Left lung (tissue), 14 donors: ENCODE results near the gene CGAS. TPM values are rescaled to one million over a fixed set of nuclear protein-coding genes. Genes with fewer than 3 reads are reported as not detected.

Experiments used
- ATAC-seq: fragments of 200-7000 bp; cut with Tn5 transposase; one replicate; pipeline ENCODE4 v1.9.1; 2020; ENCODE audit warnings: moderate library complexity
- DNase-seq, 4 donors: peaks; one replicate each; pipeline ENCODE4 v3.0.0-alpha.2; 2013 to 2020
- H3K27ac ChIP-seq, 2 donors: fragments of 200-600 bp; sonication (generic) in 1 of 2; one replicate each; pipeline versions ENCODE4 v1.5.0 to v1.8.0; 2020 to 2021
- H3K27me3 ChIP-seq, 2 donors: fragments of 200-600 bp; sonication (generic) in 1 of 2; one replicate each; pipeline versions ENCODE4 v1.5.0 to v1.8.0; 2020 to 2021
- H3K36me3 ChIP-seq, 2 donors: fragments of 200-600 bp; sonication (generic) in 1 of 2; one replicate each; pipeline versions ENCODE4 v1.5.0 to v1.8.0; 2020 to 2021
- H3K4me1 ChIP-seq, 2 donors: fragments of 200-600 bp; one replicate each; pipeline ENCODE4 v1.8.0; 2021
- H3K4me3 ChIP-seq, 2 donors: fragments of 200-600 bp; sonication (generic) in 1 of 2; one replicate each; pipeline versions ENCODE4 v1.5.0 to v1.8.0; 2020 to 2021; ENCODE audit warnings: mild to moderate bottlenecking in 1 of 2
- H3K9me3 ChIP-seq, 2 donors: fragments of 200-600 bp; sonication (generic) in 1 of 2; one replicate each; pipeline versions ENCODE4 v1.5.0 to v1.8.0; 2020 to 2021
- intact Hi-C, 2 donors: fragments of 100-400 bp; cut with DNase I; formaldehyde crosslinking; loops; one replicate each; pipeline versions ENCODE4 v1.11.2 to v1.14.2; 2022
- long read RNA-seq, 12 donors: library from polyadenylated mRNA in 2 of 12; unstranded in 2 of 12; transcript quantifications; one replicate each; pipeline ENCODE4 v2.0.0 and lab custom pipeline, GENCODE V29; 2019 to 2026
- polyA plus RNA-seq, 6 donors: library from polyadenylated mRNA; unstranded; fragments of 120-200 nt; gene quantifications; one replicate each; pipeline ENCODE4 v1.2.1, GENCODE V29; 2013; ENCODE audit not compliant: insufficient read length in 6 of 6
- total RNA-seq, 2 donors: library from RNA; stranded (reverse); fragmentation: NEBNext Ultra II Directional; extraction: Animal tissue kit (Norgen Biotek cat#: 25700); gene quantifications; one replicate each; pipeline ENCODE4 v1.2.1, GENCODE V29; 2021
- TF ChIP-seq, protein P1 (sequence below), 2 donors: fragments of 200-600 bp; sonication (generic) in 1 of 2; IDR thresholded peaks; one replicate each; pipeline versions ENCODE4 v1.5.0 to v1.8.0; 2021; ENCODE audit warnings: antibody characterized with exemption in 2 of 2
- donor health status: DM: no; HTN: yes; CAD: no.
- donor health status: DM: no; HTN: no; CAD: no.

CGAS gene
- total RNA-seq: 10 to 100 TPM in 1 of 2 donors, 1 to 10 TPM in 1; 6.5 to 11.8 TPM
- 1 to 10 TPM; 6.0 to 8.4 (median 6.9) TPM for polyA plus RNA-seq
- long read RNA-seq, donor 1, partial matches to known transcripts: 0 of 1 reads
- long read RNA-seq, donor 1, other reads (novel, unspliced or antisense): 0 of 1 reads
- long read RNA-seq, donor 2, partial matches to known transcripts: 0 of 1 reads
- long read RNA-seq, donor 2, other reads (novel, unspliced or antisense): 0 of 1 reads
- long read RNA-seq, donor 3: 0 reads
- long read RNA-seq, donor 4, partial matches to known transcripts: 0 of 6 reads
- long read RNA-seq, donor 4, other reads (novel, unspliced or antisense): 2 of 6 reads
- long read RNA-seq, donor 5, partial matches to known transcripts: 11 of 12 reads
- long read RNA-seq, donor 5, other reads (novel, unspliced or antisense): 0 of 12 reads
- long read RNA-seq, donor 6, partial matches to known transcripts: 0 of 1 reads
- long read RNA-seq, donor 6, other reads (novel, unspliced or antisense): 0 of 1 reads
- long read RNA-seq, donor 7: 0 reads
- long read RNA-seq, donor 8, partial matches to known transcripts: 0 of 4 reads
- long read RNA-seq, donor 8, other reads (novel, unspliced or antisense): 0 of 4 reads
- long read RNA-seq, donor 9: 0 reads
- long read RNA-seq, donor 10, transcript CGAS-201 (5 exons, 3,182 nt): major isoform, 5 of 9 reads
- long read RNA-seq, donor 10, partial matches to known transcripts: 2 of 9 reads
- long read RNA-seq, donor 10, other reads (novel, unspliced or antisense): 2 of 9 reads
- long read RNA-seq, donor 11, partial matches to known transcripts: 0 of 2 reads
- long read RNA-seq, donor 11, other reads (novel, unspliced or antisense): 0 of 2 reads
- long read RNA-seq, donor 12, partial matches to known transcripts: 0 of 2 reads
- long read RNA-seq, donor 12, other reads (novel, unspliced or antisense): 0 of 2 reads

DNA sequence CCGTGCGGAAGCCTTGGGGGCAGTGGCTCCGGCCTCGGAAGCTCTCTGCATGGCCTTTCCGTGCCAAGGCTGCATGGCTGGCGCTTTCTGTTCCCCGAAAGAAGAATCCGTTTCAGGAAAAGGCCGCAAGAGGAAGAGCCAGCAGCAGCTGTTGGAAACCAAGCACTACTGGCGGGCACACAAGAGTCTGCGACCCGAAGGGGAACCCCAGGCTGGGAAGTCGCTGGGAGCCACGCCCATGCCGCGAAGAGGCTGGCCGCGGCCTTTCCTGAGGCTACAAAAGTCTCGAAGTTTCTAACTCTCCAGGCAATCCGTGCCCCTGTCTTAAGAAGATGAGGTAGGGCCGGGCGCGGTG lies at the start of gene CGAS:
TSS of gene CGAS (minus strand) at position 191 of the 355 bp plus-strand sequence. CDS start at position 75, 116 bp downstream.
- H3K27ac ChIP-seq: peak within 1 kb of the TSS; percentile 87 to 94
- H3K36me3 ChIP-seq: peaks cover 0 to 15% of the 10 kb centered on the region in 2 donors
- H3K9me3 ChIP-seq: no peaks in the 10 kb centered on the region
- no peaks in the 10 kb centered on the region for H3K27me3 ChIP-seq
- H3K4me3 ChIP-seq: peak within 1 kb of the TSS; percentile 70 to 90
- TF ChIP-seq, protein P1, sequence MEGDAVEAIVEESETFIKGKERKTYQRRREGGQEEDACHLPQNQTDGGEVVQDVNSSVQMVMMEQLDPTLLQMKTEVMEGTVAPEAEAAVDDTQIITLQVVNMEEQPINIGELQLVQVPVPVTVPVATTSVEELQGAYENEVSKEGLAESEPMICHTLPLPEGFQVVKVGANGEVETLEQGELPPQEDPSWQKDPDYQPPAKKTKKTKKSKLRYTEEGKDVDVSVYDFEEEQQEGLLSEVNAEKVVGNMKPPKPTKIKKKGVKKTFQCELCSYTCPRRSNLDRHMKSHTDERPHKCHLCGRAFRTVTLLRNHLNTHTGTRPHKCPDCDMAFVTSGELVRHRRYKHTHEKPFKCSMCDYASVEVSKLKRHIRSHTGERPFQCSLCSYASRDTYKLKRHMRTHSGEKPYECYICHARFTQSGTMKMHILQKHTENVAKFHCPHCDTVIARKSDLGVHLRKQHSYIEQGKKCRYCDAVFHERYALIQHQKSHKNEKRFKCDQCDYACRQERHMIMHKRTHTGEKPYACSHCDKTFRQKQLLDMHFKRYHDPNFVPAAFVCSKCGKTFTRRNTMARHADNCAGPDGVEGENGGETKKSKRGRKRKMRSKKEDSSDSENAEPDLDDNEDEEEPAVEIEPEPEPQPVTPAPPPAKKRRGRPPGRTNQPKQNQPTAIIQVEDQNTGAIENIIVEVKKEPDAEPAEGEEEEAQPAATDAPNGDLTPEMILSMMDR (IDR thresholded peaks at IDR 0.05): no peak
- ATAC-seq (peak; percentile 93), DNase-seq (peak; percentile 74 to 96 (median 86))
- H3K4me1 ChIP-seq: peaks cover 5 to 81% of the 10 kb centered on the region in 2 donors
- intact Hi-C loops: no loop called here

GRCh38 chr6:73497915-73498314 lies 45.8 kb upstream of the CGAS start:
- Histone ChIP-seq H3K9me3 (no peaks in the 10 kb centered on the region), H3K4me1 (no peaks in the 10 kb centered on the region), H3K4me3 (no peak overlapping the region), H3K36me3 (peaks cover 0 to 98% of the 10 kb centered on the region in 2 donors), H3K27ac (no peak overlapping the region), H3K27me3 (no peaks in the 10 kb centered on the region)
- intact Hi-C loops: no loop called here
- ATAC-seq: no peak
- DNase-seq: no peak
- TF ChIP-seq, protein P1 (IDR thresholded peaks at IDR 0.05): no peak

GRCh38 chr6:73491377-73491776 lies 39.3 kb upstream of the CGAS start:
- Histone ChIP-seq H3K9me3 (no peaks in the 10 kb centered on the region), H3K4me1 (no peaks in the 10 kb centered on the region), H3K4me3 (no peak overlapping the region), H3K27me3 (no peaks in the 10 kb centered on the region), H3K27ac (no peak overlapping the region), H3K36me3 (peaks cover 0 to 87% of the 10 kb centered on the region in 2 donors)
- ATAC-seq: peak; percentile 13
- no peak for DNase-seq
- intact Hi-C loops: no loop called here
- TF ChIP-seq, protein P1 (IDR thresholded peaks at IDR 0.05): no peak

DNA sequence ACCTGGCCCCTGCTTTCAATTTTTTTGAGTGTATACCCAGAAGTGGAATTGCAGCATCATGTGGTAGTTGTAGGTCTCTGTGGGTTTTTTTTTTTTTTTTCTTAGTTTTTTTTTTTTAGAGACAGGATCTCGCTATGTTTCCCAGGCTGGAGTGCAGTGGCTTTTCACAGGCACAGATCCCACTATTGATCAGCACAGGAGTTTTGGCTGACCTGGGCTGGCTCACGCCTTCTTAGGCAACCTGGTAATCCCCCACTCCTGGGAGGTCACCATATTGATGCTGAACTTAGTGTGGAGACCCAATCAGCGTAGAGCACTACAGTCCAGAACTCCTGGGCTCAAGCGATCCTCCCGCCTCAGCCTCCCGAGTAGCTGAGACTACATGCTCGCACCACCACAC lies 35.4 kb upstream of the CGAS start:
- intact Hi-C loops: no loop called here
- DNase-seq (no peak), ATAC-seq (no peak)
- no peaks in the 10 kb centered on the region for H3K4me1 ChIP-seq
- TF ChIP-seq, protein P1 (IDR thresholded peaks at IDR 0.05): no peak
- H3K27me3 ChIP-seq: no peaks in the 10 kb centered on the region
- peaks cover 0 to 89% of the 10 kb centered on the region in 2 donors for H3K36me3 ChIP-seq
- H3K27ac ChIP-seq: no peak overlapping the region
- no peaks in the 10 kb centered on the region for H3K9me3 ChIP-seq
- H3K4me3 ChIP-seq: no peak overlapping the region

- ATAC-seq: no peak
These were observed 32.3 kb upstream of the CGAS start for GRCh38 chr6:73484438-73484837.

More at GRCh38 chr6:73484438-73484837, 32.3 kb upstream of the CGAS start:
- no peak overlapping the region for H3K4me3 ChIP-seq
- H3K4me1 ChIP-seq: no peaks in the 10 kb centered on the region
- DNase-seq: no peak
- peaks cover 0 to 100% of the 10 kb centered on the region in 2 donors for H3K36me3 ChIP-seq
- TF ChIP-seq, protein P1 (IDR thresholded peaks at IDR 0.05): no peak
- no peak overlapping the region for H3K27ac ChIP-seq
- H3K9me3 ChIP-seq: no peaks in the 10 kb centered on the region
- intact Hi-C loops: no loop called here
- H3K27me3 ChIP-seq: no peaks in the 10 kb centered on the region
